ENCODE measurements around the gene MIA2. TPM values are rescaled to one million over a fixed set of nuclear protein-coding genes. Genes with fewer than 3 reads are reported as not detected.
"Not testable (repeated sequence)": the region's sequence is repeated elsewhere in the genome, so short reads cannot be mapped to it uniquely, and the experiment has no call there.

Gene MIA2
- total RNA-seq, 1 donor from 2014 or later, result 24.7 TPM

GRCh38 chr14:39217214-39217879 is 16.4 kb upstream of the MIA2 start:
- no peaks in the 10 kb centered on the region for H3K9me3 ChIP-seq (replicated peaks)
- intact Hi-C loops (cut with micrococcal nuclease), result no loop called here

GRCh38 chr14:39218171-39218769 is 15.4 kb upstream of the MIA2 start:
- Histone ChIP-seq H3K27me3 (ENCODE audit: low read depth) (no peaks in the 10 kb centered on the region), H3K4me3 (no peak overlapping the region), H3K4me1 (peaks cover 4% of the 10 kb centered on the region), H3K27ac (replicated peaks) (no peak overlapping the region), H3K9me3 (replicated peaks) (no peaks in the 10 kb centered on the region), H3K36me3 (no peaks in the 10 kb centered on the region)
- no peak for DNase-seq
- TF ChIP-seq CTCF (IDR thresholded peaks at IDR 0.05; ENCODE audit: borderline replicate concordance), result no peak
- intact Hi-C loops (cut with micrococcal nuclease), result no loop called here

More at GRCh38 chr14:39217214-39217879, 16.4 kb upstream of the MIA2 start:
- TF ChIP-seq CTCF (IDR thresholded peaks at IDR 0.05; ENCODE audit: borderline replicate concordance), result no peak
- DNase-seq, result no peak
- Histone ChIP-seq H3K4me1 (peaks cover 4% of the 10 kb centered on the region), H3K27ac (replicated peaks) (no peak overlapping the region), H3K27me3 (ENCODE audit: low read depth) (no peaks in the 10 kb centered on the region), H3K4me3 (no peak overlapping the region), H3K36me3 (no peaks in the 10 kb centered on the region)

- intact Hi-C loops (cut with micrococcal nuclease), result no loop called here
- no peak overlapping the region for H3K4me3 ChIP-seq
- peaks cover 4% of the 10 kb centered on the region for H3K4me1 ChIP-seq
- H3K27ac ChIP-seq (replicated peaks), result no peak overlapping the region
- H3K27me3 ChIP-seq (ENCODE audit: low read depth), result no peaks in the 10 kb centered on the region
- H3K9me3 ChIP-seq (replicated peaks), result no peaks in the 10 kb centered on the region
- TF ChIP-seq CTCF (IDR thresholded peaks at IDR 0.05; ENCODE audit: borderline replicate concordance), result no peak
- H3K36me3 ChIP-seq, result no peaks in the 10 kb centered on the region
- DNase-seq, result no peak
Observed at GRCh38 chr14:39219075-39219499, 14.6 kb upstream of the MIA2 start.

- H3K4me1 ChIP-seq; H3K27me3 ChIP-seq (ENCODE audit: low read depth); H3K4me3 ChIP-seq; H3K27ac ChIP-seq (replicated peaks); H3K9me3 ChIP-seq (replicated peaks); H3K36me3 ChIP-seq; intact Hi-C loops (cut with micrococcal nuclease); DNase-seq: not testable (repeated sequence)
Observed at GRCh38 chr14:39220473-39220872, 13.2 kb upstream of the MIA2 start.

- no peak for TF ChIP-seq CTCF (IDR thresholded peaks at IDR 0.05; ENCODE audit: borderline replicate concordance)
- Histone ChIP-seq H3K36me3 (no peaks in the 10 kb centered on the region), H3K27me3 (ENCODE audit: low read depth) (no peaks in the 10 kb centered on the region), H3K9me3 (replicated peaks) (no peaks in the 10 kb centered on the region), H3K4me3 (no peak overlapping the region), H3K4me1 (no peaks in the 10 kb centered on the region), H3K27ac (replicated peaks) (no peak overlapping the region)
- DNase-seq, result no peak
- intact Hi-C loops (cut with micrococcal nuclease), result no loop called here
Observed at GRCh38 chr14:39228044-39228443, 5.7 kb upstream of the MIA2 start.

- no peaks in the 10 kb centered on the region for H3K4me1 ChIP-seq
- H3K36me3 ChIP-seq, result no peaks in the 10 kb centered on the region
- no peaks in the 10 kb centered on the region for H3K27me3 ChIP-seq (ENCODE audit: low read depth)
- no peak overlapping the region for H3K4me3 ChIP-seq
- H3K27ac ChIP-seq (replicated peaks), result no peak overlapping the region
- no peak for TF ChIP-seq CTCF (IDR thresholded peaks at IDR 0.05; ENCODE audit: borderline replicate concordance)
- intact Hi-C loops (cut with micrococcal nuclease), result no loop called here
- H3K9me3 ChIP-seq (replicated peaks), result no peaks in the 10 kb centered on the region
- no peak for DNase-seq
Observed at GRCh38 chr14:39228509-39229221, 5.0 kb upstream of the MIA2 start.
